Activated T-cell treated with anti-CD3 and anti-CD28 coated beads, Interleukin-2, amount 50 U/mL, for 4 hours (primary cell): ENCODE data around the gene MALRD1. TPM values are rescaled to one million over a fixed set of nuclear protein-coding genes. Genes with fewer than 3 reads are reported as not detected.

Experiments used
- ATAC-seq, 2 donors: fragments of 200-7000 bp; cut with Tn5 transposase; one replicate each; pipeline ENCODE4 v1.10.0; 2021
- DNase-seq: peaks from one replicate; pipeline ENCODE4 v3.0.0-alpha.2; 2020
- H3K27me3 Mint-ChIP-seq: one replicate; pipeline ENCODE4 v1.8.0; 2021; ENCODE audit warnings: low read depth, mixed read lengths
- H3K36me3 Mint-ChIP-seq: one replicate; pipeline ENCODE4 v1.8.0; 2022; ENCODE audit warnings: mixed read lengths; ENCODE audit not compliant: insufficient read depth
- H3K4me1 Mint-ChIP-seq: one replicate; pipeline ENCODE4 v1.8.0; 2021; ENCODE audit warnings: low read depth, mixed read lengths
- H3K4me3 Mint-ChIP-seq: one replicate; pipeline ENCODE4 v1.8.0; 2021; ENCODE audit warnings: mild to moderate bottlenecking, moderate library complexity, mixed read lengths
- H3K9me3 Mint-ChIP-seq: one replicate; pipeline ENCODE4 v1.8.0; 2021; ENCODE audit warnings: mixed read lengths
- total RNA-seq, 3 donors: library from RNA; stranded (reverse); gene quantifications; one replicate each; pipeline ENCODE4 v1.2.1, GENCODE V29; 2021

The MALRD1 gene
- total RNA-seq, 3 donors from 2014 or later: not detected

GRCh38 chr10:19638896-19639233 is 590.3 kb downstream of the MALRD1 start:
- peaks cover 8% of the 10 kb centered on the region for H3K9me3 Mint-ChIP-seq
- no peaks in the 10 kb centered on the region for H3K36me3 Mint-ChIP-seq
- no peak for ATAC-seq
- no peaks in the 10 kb centered on the region for H3K27me3 Mint-ChIP-seq
- peaks cover 3% of the 10 kb centered on the region for H3K4me1 Mint-ChIP-seq
- DNase-seq: no peak
- H3K4me3 Mint-ChIP-seq: peak overlapping the region; percentile 37

GRCh38 chr10:19640566-19641263 is 592.1 kb downstream of the MALRD1 start:
- Mint-ChIP-seq H3K9me3 (peaks cover 7% of the 10 kb centered on the region), H3K27me3 (no peaks in the 10 kb centered on the region), H3K4me1 (peaks cover 3% of the 10 kb centered on the region), H3K36me3 (no peaks in the 10 kb centered on the region), H3K4me3 (no peak overlapping the region)
- DNase-seq (no peak), ATAC-seq (no peak)

DNA sequence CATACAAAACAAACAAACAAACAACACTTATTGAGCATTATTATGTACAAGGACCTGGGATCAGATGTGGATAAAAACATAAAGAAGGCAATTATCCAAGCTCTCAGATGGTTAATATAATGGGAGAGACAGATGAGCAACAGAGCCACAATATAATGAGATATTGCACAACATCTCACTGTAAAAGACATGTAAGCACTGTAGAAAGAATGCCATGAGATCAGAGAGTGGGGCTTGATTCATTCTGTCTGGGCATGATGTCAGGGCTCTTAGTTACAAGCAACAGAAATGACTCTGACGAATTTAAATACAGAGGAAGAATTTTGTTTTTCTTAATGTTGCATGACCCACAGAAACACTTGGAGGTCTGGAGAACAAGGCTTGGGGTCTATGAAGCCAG is 602.9 kb downstream of the MALRD1 start:
- H3K4me3 Mint-ChIP-seq: no peak overlapping the region
- no peaks in the 10 kb centered on the region for H3K27me3 Mint-ChIP-seq
- ATAC-seq: no peak
- no peaks in the 10 kb centered on the region for H3K36me3 Mint-ChIP-seq
- H3K4me1 Mint-ChIP-seq: no peaks in the 10 kb centered on the region
- H3K9me3 Mint-ChIP-seq: peaks cover 18% of the 10 kb centered on the region
- no peak for DNase-seq

DNA sequence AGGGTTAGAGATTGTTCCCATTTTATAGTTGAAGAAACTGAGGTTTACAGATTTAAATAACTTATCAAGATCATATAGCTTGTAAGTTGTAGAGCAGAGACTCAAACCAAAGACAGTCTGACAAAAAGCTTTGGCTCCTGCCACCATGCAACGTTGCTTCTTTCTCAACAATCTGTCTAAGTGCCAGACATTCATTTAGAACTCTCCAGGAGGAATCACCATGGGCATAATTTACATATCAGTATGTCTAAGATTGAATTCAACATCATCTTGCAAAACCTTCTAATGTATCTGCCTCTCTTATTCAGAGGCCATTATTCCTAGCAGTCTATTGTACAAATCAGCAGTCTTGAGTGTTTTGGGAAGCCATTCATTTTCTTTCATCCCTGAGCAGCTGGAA is 604.1 kb downstream of the MALRD1 start:
- no peaks in the 10 kb centered on the region for H3K27me3 Mint-ChIP-seq
- ATAC-seq: no peak
- H3K4me1 Mint-ChIP-seq: no peaks in the 10 kb centered on the region
- no peak overlapping the region for H3K4me3 Mint-ChIP-seq
- peaks cover 18% of the 10 kb centered on the region for H3K9me3 Mint-ChIP-seq
- H3K36me3 Mint-ChIP-seq: no peaks in the 10 kb centered on the region
- no peak for DNase-seq

- Mint-ChIP-seq H3K36me3 (no peaks in the 10 kb centered on the region), H3K9me3 (peaks cover 18% of the 10 kb centered on the region), H3K27me3 (no peaks in the 10 kb centered on the region), H3K4me3 (no peak overlapping the region), H3K4me1 (no peaks in the 10 kb centered on the region)
- ATAC-seq (no peak), DNase-seq (no peak)
Observed at GRCh38 chr10:19653931-19654330, 605.3 kb downstream of the MALRD1 start.

DNA sequence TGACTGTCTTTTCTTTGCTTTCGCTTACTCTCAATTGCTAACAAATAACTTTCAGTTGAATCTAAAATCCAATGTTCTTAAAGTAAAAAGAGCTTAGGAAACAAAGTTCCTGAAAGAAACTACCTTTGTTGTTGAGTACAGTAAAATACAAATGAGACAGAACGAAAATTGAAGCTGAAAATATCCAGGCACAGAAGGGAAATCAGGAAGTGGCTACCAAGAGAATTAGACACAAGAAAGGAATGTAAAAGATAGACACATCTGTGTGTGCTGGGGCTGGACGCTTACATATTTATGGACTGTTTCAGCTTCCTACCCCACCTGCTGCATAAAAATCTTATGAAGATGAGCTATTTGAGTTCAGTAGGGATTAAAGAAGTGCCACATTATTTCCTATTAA is 606.0 kb downstream of the MALRD1 start:
- H3K27me3 Mint-ChIP-seq: no peaks in the 10 kb centered on the region
- no peaks in the 10 kb centered on the region for H3K36me3 Mint-ChIP-seq
- no peak overlapping the region for H3K4me3 Mint-ChIP-seq
- no peaks in the 10 kb centered on the region for H3K4me1 Mint-ChIP-seq
- DNase-seq (no peak), ATAC-seq (no peak)
- H3K9me3 Mint-ChIP-seq: peaks cover 15% of the 10 kb centered on the region

GRCh38 chr10:19656420-19657042 is 607.9 kb downstream of the MALRD1 start:
- peaks cover 6% of the 10 kb centered on the region for H3K9me3 Mint-ChIP-seq
- DNase-seq (no peak), ATAC-seq (no peak)
- no peaks in the 10 kb centered on the region for H3K4me1 Mint-ChIP-seq
- H3K27me3 Mint-ChIP-seq: no peaks in the 10 kb centered on the region
- H3K4me3 Mint-ChIP-seq: no peak overlapping the region
- no peaks in the 10 kb centered on the region for H3K36me3 Mint-ChIP-seq

GRCh38 chr10:19658131-19658530 is 609.5 kb downstream of the MALRD1 start:
- H3K9me3 Mint-ChIP-seq: no peaks in the 10 kb centered on the region
- DNase-seq (no peak), ATAC-seq (no peak)
- no peak overlapping the region for H3K4me3 Mint-ChIP-seq
- no peaks in the 10 kb centered on the region for H3K4me1 Mint-ChIP-seq
- H3K36me3 Mint-ChIP-seq: no peaks in the 10 kb centered on the region
- H3K27me3 Mint-ChIP-seq: no peaks in the 10 kb centered on the region

DNA sequence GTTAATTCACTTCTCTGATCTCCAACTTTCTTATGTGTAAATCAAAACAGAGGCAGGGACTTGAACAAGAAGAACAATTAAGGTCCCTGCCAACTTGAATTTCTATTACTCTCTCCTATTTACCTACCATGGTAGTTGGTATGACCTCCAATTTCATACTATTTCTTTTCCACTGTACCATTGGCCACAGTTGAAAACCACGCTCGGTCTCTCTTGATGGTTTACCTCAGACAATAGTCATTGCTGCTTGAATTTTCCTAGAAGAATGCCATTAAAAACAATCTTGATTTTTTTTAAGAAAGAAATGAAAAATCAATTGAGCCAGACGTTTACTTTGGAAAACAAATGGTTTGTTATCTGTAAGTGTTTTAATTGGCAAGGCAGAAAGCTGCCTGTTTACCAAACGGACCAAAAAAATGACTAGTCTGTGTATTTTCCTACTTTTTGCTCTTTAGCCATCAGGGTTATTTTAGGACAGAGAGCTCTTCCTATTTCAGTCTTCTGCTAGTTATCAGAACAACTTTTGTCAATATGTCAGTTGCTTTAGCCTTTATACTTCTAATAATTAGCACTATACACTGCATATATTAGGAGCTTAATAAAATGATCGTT is 610.1 kb downstream of the MALRD1 start:
- H3K4me3 Mint-ChIP-seq: no peak overlapping the region
- H3K4me1 Mint-ChIP-seq: no peaks in the 10 kb centered on the region
- DNase-seq: no peak
- H3K27me3 Mint-ChIP-seq: no peaks in the 10 kb centered on the region
- ATAC-seq: no peak
- H3K36me3 Mint-ChIP-seq: no peaks in the 10 kb centered on the region
- H3K9me3 Mint-ChIP-seq: no peaks in the 10 kb centered on the region

- no peak overlapping the region for H3K4me3 Mint-ChIP-seq
- ATAC-seq: no peak
- no peaks in the 10 kb centered on the region for H3K4me1 Mint-ChIP-seq
- H3K27me3 Mint-ChIP-seq: no peaks in the 10 kb centered on the region
- DNase-seq: no peak
- peaks cover 3% of the 10 kb centered on the region for H3K9me3 Mint-ChIP-seq
- H3K36me3 Mint-ChIP-seq: no peaks in the 10 kb centered on the region
Observed at GRCh38 chr10:19659920-19660655, 611.5 kb downstream of the MALRD1 start.

GRCh38 chr10:19663344-19663743 is 614.7 kb downstream of the MALRD1 start:
- no peaks in the 10 kb centered on the region for H3K27me3 Mint-ChIP-seq
- no peak for ATAC-seq
- H3K4me1 Mint-ChIP-seq: no peaks in the 10 kb centered on the region
- H3K9me3 Mint-ChIP-seq: peaks cover 12% of the 10 kb centered on the region
- no peaks in the 10 kb centered on the region for H3K36me3 Mint-ChIP-seq
- H3K4me3 Mint-ChIP-seq: no peak overlapping the region
- no peak for DNase-seq

GRCh38 chr10:19668116-19668515 is 619.5 kb downstream of the MALRD1 start:
- H3K27me3 Mint-ChIP-seq: no peaks in the 10 kb centered on the region
- DNase-seq: no peak
- H3K9me3 Mint-ChIP-seq: peaks cover 12% of the 10 kb centered on the region
- no peaks in the 10 kb centered on the region for H3K4me1 Mint-ChIP-seq
- no peaks in the 10 kb centered on the region for H3K36me3 Mint-ChIP-seq
- no peak for ATAC-seq
- no peak overlapping the region for H3K4me3 Mint-ChIP-seq

- Mint-ChIP-seq H3K27me3 (no peaks in the 10 kb centered on the region), H3K9me3 (peaks cover 2% of the 10 kb centered on the region), H3K4me3 (no peak overlapping the region), H3K36me3 (no peaks in the 10 kb centered on the region), H3K4me1 (no peaks in the 10 kb centered on the region)
- ATAC-seq: no peak
- no peak for DNase-seq
Observed at GRCh38 chr10:19676063-19676462, 627.5 kb downstream of the MALRD1 start.

DNA sequence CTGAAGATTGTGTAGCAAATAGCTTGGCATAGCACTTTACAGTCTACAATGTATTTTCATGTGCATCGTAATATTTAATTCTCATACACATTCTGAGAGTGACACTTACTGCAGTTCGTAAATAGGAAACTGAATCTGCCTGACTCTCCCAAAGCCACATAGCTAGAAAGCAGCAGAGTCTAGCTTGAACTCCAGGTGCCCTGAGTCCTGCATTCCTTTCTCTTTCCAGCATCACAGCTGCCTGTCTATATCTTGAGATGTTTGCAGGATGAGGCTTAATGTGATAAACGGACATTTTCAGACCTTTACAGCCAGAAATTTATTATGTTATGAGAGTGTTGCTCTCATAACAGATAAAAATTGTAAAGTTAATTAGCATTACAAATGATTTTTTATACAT is 634.8 kb downstream of the MALRD1 start:
- H3K4me1 Mint-ChIP-seq: no peaks in the 10 kb centered on the region
- ATAC-seq (no peak), DNase-seq (no peak)
- no peaks in the 10 kb centered on the region for H3K36me3 Mint-ChIP-seq
- H3K27me3 Mint-ChIP-seq: no peaks in the 10 kb centered on the region
- H3K4me3 Mint-ChIP-seq: no peak overlapping the region
- peaks cover 6% of the 10 kb centered on the region for H3K9me3 Mint-ChIP-seq

DNA sequence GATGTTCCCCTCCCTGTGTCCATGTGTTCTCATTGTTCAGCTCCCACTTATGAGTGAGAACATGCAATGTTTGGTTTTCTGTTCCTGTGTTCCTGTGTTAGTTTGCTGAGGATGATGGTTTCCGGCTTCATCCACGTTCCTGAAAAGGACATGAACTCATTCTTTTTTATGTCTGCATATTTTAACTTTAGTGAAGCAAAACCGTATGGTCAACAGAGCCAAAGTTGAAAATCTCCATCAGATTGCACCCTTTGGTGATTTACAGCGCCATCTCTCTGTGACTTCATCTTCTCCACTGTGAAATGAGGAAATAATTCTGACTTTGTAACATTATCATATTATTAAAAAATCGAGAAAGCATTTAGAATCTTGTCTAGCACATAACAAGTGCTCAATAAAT is 635.4 kb downstream of the MALRD1 start:
- H3K36me3 Mint-ChIP-seq: no peaks in the 10 kb centered on the region
- peaks cover 6% of the 10 kb centered on the region for H3K9me3 Mint-ChIP-seq
- DNase-seq (no peak), ATAC-seq (no peak)
- H3K27me3 Mint-ChIP-seq: no peaks in the 10 kb centered on the region
- H3K4me1 Mint-ChIP-seq: no peaks in the 10 kb centered on the region
- H3K4me3 Mint-ChIP-seq: no peak overlapping the region
